ENCODE measurements around the gene MSRB3. TPM values are rescaled to one million over a fixed set of nuclear protein-coding genes. Genes with fewer than 3 reads are reported as not detected.

Gene MSRB3
- polyA plus RNA-seq, 1 donor from 2014 or later: 0.19 TPM

GRCh38 chr12:65458718-65459117 lies 180.2 kb downstream of the MSRB3 start:
- Histone ChIP-seq H3K9me2 (ENCODE audit: insufficient read depth, low read length) (no peaks in the 10 kb centered on the region), H2AFZ (ENCODE audit: low read depth, low read length) (no peak overlapping the region), H3K4me2 (ENCODE audit: low read length) (no peak overlapping the region)

GRCh38 chr12:65459545-65459944 lies 181.1 kb downstream of the MSRB3 start:
- H3F3A ChIP-seq (ENCODE audit: insufficient read depth, low read length, poor library complexity, severe bottlenecking): no peaks in the 10 kb centered on the region
- H2AFZ ChIP-seq (ENCODE audit: low read depth, low read length): no peak overlapping the region
- no peaks in the 10 kb centered on the region for H3K9me2 ChIP-seq (ENCODE audit: insufficient read depth, low read length)
- H3K4me3 ChIP-seq (ENCODE audit: low read length): no peak overlapping the region
- no peaks in the 10 kb centered on the region for H4K20me1 ChIP-seq (ENCODE audit: insufficient read depth)
- H3K36me3 ChIP-seq (ENCODE audit: insufficient read depth, low read length): no peaks in the 10 kb centered on the region
- H3K27me3 ChIP-seq (ENCODE audit: insufficient read depth, low read depth, low read length): no peaks in the 10 kb centered on the region
- no peak overlapping the region for H3K4me2 ChIP-seq (ENCODE audit: low read length)
- H3K9me3 ChIP-seq (ENCODE audit: low read length): no peaks in the 10 kb centered on the region
- no peak overlapping the region for H3K27ac ChIP-seq (ENCODE audit: low read length)
- H3K9ac ChIP-seq (ENCODE audit: low read length): no peak overlapping the region
- no peaks in the 10 kb centered on the region for H3K79me2 ChIP-seq (replicated peaks; ENCODE audit: insufficient read depth, low read length)
- TF ChIP-seq CTCF (IDR thresholded peaks at IDR 0.05; ENCODE audit: poor library complexity, severe bottlenecking): no peak
- no peak for TF ChIP-seq POLR2AphosphoS5 (IDR thresholded peaks at IDR 0.05)
- TF ChIP-seq EZH2 (IDR thresholded peaks at IDR 0.05; ENCODE audit: borderline replicate concordance, insufficient read depth, low read length, poor library complexity, severe bottlenecking): no peak
- TF ChIP-seq SMC3 (conservative IDR thresholded peaks at IDR 0.05; ENCODE audit: poor library complexity): no peak
- no peak for TF ChIP-seq REST (IDR thresholded peaks at IDR 0.05; ENCODE audit: borderline replicate concordance)
- no peak for TF ChIP-seq MXI1 (conservative IDR thresholded peaks at IDR 0.05; ENCODE audit: poor library complexity, severe bottlenecking)
- no peak for TF ChIP-seq TAF1 (IDR thresholded peaks at IDR 0.05; ENCODE audit: low read depth)

More at GRCh38 chr12:65458718-65459117, 180.2 kb downstream of the MSRB3 start:
- H3K79me2 ChIP-seq (replicated peaks; ENCODE audit: insufficient read depth, low read length): no peaks in the 10 kb centered on the region
- H3K9me3 ChIP-seq (ENCODE audit: low read length): no peaks in the 10 kb centered on the region
- H3K27me3 ChIP-seq (ENCODE audit: insufficient read depth, low read depth, low read length): no peaks in the 10 kb centered on the region
- no peak overlapping the region for H3K27ac ChIP-seq (ENCODE audit: low read length)
- H3K36me3 ChIP-seq (ENCODE audit: insufficient read depth, low read length): no peaks in the 10 kb centered on the region
- H3F3A ChIP-seq (ENCODE audit: insufficient read depth, low read length, poor library complexity, severe bottlenecking): no peaks in the 10 kb centered on the region
- no peak for TF ChIP-seq EP300 (conservative IDR thresholded peaks at IDR 0.05; ENCODE audit: poor library complexity, severe bottlenecking)
- no peak for TF ChIP-seq TAF1 (IDR thresholded peaks at IDR 0.05; ENCODE audit: low read depth)
- TF ChIP-seq RAD21 (conservative IDR thresholded peaks at IDR 0.05): no peak
- TF ChIP-seq POLR2AphosphoS5 (IDR thresholded peaks at IDR 0.05): no peak
- TF ChIP-seq MXI1 (conservative IDR thresholded peaks at IDR 0.05; ENCODE audit: poor library complexity, severe bottlenecking): no peak
- TF ChIP-seq REST (IDR thresholded peaks at IDR 0.05; ENCODE audit: borderline replicate concordance): no peak
- no peak for TF ChIP-seq CTCF (IDR thresholded peaks at IDR 0.05; ENCODE audit: poor library complexity, severe bottlenecking)
- TF ChIP-seq SMC3 (conservative IDR thresholded peaks at IDR 0.05; ENCODE audit: poor library complexity): no peak
- TF ChIP-seq EZH2 (IDR thresholded peaks at IDR 0.05; ENCODE audit: borderline replicate concordance, insufficient read depth, low read length, poor library complexity, severe bottlenecking): no peak
- H3K4me3 ChIP-seq (ENCODE audit: low read length): no peak overlapping the region
- H3K9ac ChIP-seq (ENCODE audit: low read length): no peak overlapping the region
- no peaks in the 10 kb centered on the region for H4K20me1 ChIP-seq (ENCODE audit: insufficient read depth)
